HG03095 (cell line): Measurements from ENCODE around the gene CD46.
A peak's percentile ranks its signal among the peaks of the same experiment; 100 is the strongest.

Source experiments
- ATAC-seq: cut with Tn5 transposase; IDR thresholded peaks from one replicate; pipeline ENCODE4 v1.9.1; 2021; ENCODE audit warnings: moderate library complexity; ENCODE audit not compliant: unreplicated experiment

The CD46 gene

GRCh38 chr1:207826557-207827487 lies 75.0 kb downstream of the CD46 start:
- no peak for ATAC-seq

- no peak for ATAC-seq
These were observed 75.6 kb downstream of the CD46 start for GRCh38 chr1:207827488-207827830.

- no peak for ATAC-seq
These were observed 76.2 kb downstream of the CD46 start for GRCh38 chr1:207828046-207828445.

- ATAC-seq, result peak; percentile 18
These were observed 76.8 kb downstream of the CD46 start for GRCh38 chr1:207828485-207829158.

DNA sequence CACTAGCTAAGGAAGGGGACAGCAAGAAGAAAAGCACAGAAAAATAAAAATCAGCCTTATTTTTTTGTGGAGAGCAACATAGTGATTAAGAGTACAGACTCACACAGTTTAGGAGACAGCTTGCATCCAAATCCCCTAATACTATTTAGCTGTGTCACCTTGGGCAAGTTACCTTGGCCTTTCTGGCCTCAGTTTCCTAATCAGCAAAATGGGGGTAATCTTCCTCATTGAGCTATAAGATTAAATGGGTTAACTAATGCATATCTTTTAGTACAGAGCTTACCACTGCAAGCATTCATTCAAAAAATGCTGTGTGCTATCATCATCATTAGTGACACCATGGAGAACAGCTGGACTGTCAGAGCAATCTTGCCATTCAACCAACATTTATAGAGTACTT lies 77.7 kb downstream of the CD46 start:
- no peak for ATAC-seq

- no peak for ATAC-seq
These were observed 78.9 kb downstream of the CD46 start for GRCh38 chr1:207830788-207831187.

- peak; percentile 78 for ATAC-seq
These were observed 79.9 kb downstream of the CD46 start for GRCh38 chr1:207831517-207832327.

GRCh38 chr1:207832796-207833195 lies 80.9 kb downstream of the CD46 start:
- ATAC-seq, result no peak

GRCh38 chr1:207833381-207833780 lies 81.5 kb downstream of the CD46 start:
- ATAC-seq, result no peak

DNA sequence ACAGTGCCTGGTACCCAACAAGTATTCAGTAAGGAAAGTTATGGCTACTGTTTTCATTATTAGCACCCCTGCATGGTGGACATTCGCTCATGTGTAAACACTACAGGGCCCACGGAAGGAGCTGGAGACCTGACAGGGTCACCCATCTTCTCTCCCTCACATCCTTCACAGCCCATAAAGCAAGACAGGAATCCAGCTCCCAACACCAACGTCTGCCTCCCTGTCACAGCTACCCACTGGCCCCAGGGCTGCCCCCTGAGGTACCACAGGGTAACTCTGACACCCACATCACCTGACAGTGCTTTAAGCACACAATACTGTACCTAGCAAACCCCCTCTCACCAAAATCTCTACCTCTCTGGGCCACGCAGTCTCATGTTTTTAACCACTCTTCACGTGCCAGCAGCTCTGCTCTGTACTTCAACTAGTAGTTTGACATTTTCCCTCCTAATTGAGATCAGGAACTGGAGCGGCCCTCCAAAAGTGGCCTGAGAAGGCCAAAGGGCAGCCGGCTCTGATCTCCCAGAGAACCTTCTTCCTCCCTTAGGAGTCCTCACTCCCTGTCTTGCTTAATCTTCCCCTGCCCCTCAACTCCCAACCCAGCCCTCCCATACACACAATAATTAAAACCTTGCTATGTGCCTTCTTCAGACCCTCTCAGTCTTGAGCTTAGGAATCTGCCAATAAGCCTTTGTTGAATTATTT lies 82.3 kb downstream of the CD46 start:
- no peak for ATAC-seq

DNA sequence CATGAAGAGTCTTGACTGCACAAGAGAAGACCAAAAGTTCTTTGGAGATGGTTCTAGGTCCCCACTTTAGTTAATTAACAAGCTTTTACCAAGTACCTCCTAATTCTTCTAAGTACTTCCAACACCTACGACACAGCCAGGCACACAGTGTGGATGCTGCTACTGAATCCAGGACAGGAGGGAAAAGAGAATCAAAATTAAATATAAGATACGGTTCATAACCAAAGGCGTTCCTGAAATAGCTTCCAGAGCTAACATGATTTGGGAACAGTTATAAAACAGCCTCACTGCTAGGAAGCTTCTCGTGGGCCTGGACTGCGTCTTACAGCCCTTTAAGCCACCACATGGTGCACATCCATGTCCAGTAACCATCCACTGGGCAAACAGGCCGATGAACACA lies 84.1 kb downstream of the CD46 start:
- no peak for ATAC-seq

DNA sequence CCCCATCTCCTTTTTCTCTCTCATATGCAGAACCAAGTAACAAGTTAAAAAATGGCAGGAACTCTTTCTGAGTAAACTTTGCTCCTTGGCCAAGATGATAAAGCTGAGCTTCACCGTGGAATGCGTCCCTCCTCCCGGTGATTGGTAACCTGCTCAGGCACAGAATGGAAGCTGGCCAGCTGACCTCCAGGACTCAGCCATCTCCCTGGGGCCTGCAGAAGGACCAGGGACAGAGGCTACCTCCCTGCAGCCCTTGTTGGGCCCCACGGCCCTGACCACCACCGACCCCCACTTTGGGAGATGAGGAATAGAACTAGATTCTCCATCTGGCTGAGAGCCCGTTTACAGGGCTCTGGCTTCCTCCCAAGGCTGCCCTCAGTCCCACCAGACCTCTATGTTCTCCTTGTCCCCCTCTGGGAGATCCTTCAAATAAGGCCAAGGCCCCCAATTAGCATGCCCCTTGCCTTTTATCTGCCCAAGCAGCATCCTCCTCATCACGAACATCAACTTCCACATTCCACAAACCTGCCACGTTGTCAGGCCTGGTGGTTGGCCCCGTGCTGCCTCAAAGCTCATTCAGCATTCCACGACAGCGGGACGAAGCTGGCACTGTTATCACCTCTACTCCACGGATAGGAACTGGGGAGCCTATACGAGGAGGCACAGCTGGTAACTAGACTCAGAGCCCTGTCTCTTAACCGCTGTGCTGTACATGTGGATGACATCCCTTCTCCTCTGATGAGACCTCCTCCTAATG lies 84.9 kb downstream of the CD46 start:
- no peak for ATAC-seq

DNA sequence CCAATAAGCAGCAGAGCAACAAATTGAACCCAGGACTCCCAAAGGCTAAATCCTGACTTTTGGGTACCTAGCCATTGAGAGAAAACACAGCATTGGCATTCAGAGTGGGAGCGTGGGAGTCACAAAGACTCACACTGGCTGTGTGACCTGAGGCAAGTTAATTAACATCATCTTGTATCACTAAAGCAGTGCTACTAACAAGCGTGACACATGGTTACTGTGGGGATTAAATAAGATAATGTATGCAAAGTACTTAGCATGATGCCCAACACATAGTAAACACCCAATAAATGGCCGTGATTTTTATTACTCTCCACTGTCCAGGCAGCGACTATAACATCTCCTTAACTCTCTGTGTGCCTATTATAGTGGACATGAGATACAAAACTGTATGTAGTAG lies 85.8 kb downstream of the CD46 start:
- no peak for ATAC-seq

DNA sequence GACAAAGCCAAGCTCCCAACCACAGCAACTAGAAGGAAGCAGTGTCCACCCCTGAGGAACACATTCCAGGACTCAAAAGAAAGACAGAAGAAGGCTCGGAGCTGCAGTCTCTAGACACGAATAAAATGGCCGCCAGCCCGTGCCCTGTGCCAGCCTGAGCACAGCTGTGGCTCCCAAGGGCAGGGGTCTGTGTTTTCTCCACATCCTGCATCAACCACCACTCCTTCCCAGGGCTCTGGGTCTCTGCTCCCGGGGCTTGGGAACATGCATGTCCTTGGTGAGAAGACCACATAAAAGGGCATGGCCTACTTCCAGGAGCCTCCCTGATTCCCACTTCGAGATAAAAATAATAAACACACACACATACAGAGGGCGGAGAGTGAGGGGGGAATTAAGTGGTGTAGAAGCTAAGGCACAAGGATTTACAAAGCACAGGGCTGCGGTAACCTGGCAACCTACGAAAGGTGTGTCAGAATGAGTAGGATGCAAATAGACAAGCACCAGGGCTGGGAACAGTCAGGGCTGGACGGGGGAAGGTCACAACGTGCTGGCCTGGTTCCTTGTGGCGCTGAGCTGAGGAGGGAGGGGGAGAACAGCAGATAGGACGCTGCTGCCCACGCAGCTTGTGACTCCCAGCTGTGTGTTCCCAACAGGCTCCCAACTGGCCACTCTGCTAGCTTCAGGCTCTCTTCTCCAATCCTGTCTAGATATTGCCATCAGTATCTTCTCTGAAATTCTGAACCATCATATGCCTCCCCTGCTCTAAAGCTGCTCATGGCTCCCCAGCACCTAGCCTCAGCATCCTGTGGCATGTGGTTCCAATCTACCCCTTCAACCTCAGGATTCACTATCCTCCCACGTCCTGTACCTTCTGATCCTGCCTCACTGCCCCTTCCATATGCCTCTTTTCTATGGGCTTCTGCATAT lies 86.6 kb downstream of the CD46 start:
- no peak for ATAC-seq

DNA sequence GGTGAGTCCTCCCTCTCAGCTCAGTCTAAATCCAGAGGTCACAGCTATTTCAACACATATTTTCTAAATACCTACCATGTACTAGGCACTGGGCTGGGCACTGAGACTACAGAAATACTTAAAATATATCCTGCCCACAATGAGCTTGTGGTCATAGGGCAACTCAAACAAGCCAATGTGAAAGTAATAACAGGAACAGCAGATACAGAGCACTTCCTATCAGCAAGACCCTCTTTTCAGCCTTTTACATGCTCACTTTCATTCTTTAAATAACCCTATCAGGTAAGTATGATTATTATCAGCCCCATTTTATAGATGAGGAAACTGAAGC lies 87.2 kb downstream of the CD46 start:
- ATAC-seq, result no peak

- no peak for ATAC-seq
These were observed 88.5 kb downstream of the CD46 start for GRCh38 chr1:207840380-207840779.

DNA sequence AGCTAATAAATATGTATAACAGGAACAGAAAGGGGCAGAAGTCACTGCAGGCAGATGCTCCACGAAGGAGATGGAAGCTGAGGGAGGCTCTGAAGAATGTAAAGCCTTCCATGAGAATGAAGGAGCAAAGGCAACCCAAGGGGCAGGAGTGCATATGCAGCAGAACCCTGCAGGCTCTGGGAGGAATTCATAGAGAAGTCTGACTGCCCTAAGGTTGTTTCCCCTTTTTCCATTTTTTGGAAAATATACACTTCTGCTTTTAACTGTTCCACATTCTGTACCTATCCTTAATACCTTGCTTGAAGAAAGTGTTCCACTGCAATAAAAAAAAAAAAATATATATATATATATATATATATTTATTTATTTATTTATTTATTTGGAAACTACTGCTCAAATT lies 89.4 kb downstream of the CD46 start:
- no peak for ATAC-seq

GRCh38 chr1:207841901-207842300 lies 90.0 kb downstream of the CD46 start:
- ATAC-seq, result no peak

DNA sequence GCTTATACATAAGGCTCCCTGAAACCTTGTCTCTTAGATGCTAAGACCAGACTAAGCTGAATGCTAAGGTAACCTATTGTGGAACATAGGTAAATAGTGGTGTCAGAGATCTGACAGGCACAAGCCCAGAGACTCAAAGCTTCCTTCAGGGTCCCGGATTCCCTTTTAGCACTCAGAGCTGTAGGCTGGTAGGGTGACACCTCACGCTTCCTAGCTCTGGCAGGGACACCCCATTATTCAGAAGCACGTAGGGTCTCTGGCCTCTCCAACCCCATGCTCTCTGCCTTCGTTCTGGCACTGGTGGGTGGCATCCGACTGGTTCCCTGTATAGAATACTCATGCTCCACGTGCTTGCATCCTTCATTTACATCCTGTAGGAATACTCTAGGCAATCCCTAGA lies 90.7 kb downstream of the CD46 start:
- no peak for ATAC-seq
